GM19025 (cell line): ENCODE measurements around the gene ANKRD34B.
"Not testable (repeated sequence)": the region's sequence is repeated elsewhere in the genome, so short reads cannot be mapped to it uniquely, and the experiment has no call there.

Source experiments
- ATAC-seq: cut with Tn5 transposase; IDR thresholded peaks from one replicate; pipeline ENCODE4 v1.9.1; 2021; ENCODE audit warnings: mild to moderate bottlenecking, low read depth, moderate library complexity; ENCODE audit not compliant: unreplicated experiment

The ANKRD34B gene

GRCh38 chr5:80569961-80570786, at the start of gene ANKRD34B:
TSS of gene ANKRD34B (minus strand) at chr5:80570280. CDS start at chr5:80560019, 10,261 bp downstream.
- ATAC-seq = no peak

DNA sequence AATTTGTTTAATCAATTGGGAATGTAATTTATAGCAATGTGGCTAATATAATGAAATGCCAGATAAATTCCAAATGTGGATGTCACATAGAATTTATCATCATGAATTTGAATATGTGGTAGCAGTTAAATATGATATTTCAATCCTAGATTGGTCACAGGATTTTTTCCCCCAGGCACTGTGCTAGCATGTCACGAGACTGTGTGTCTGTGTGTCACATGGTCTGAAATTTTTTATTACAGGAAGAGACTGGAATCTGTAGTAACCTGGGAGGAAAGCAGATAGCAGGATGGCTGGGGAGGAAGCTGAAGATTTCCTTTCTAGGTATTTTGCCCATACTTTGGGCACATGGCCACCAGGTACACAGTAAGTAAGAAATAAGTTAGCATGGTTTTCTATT, 49.0 kb upstream of the ANKRD34B start:
- ATAC-seq = no peak

- no peak for ATAC-seq
Measured at GRCh38 chr5:80618438-80618837, 48.4 kb upstream of the ANKRD34B start.

DNA sequence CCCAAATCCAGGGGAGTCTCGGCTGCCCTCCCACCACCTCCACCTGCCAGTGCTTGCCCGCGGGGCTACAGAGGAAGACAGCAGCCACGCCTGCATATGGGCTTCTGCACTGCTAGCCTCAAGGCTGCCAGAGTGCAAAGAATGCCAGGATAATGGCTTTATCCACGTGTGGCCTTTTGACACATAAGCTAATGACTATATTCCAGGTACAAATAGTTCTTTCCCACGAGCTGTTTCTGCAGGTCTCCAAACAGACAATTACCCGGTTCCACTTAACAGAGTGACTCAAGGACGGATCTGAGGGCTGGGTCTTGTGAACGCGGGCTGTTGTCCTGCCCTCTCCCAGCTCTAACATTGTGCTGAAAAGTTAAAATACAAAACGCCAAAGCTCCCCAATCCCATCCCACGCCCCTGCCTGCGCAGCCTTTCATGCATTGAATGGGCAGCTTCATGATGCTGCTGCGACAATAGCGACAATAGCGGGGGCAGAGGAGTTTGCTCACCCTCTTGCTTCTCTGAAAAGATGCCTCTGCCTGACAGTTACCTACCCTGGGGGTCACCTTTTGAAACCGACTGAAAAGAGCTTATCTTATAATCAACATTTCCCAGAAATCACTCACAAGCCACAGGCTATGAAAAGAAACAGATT, 45.3 kb upstream of the ANKRD34B start:
- ATAC-seq = no peak

DNA sequence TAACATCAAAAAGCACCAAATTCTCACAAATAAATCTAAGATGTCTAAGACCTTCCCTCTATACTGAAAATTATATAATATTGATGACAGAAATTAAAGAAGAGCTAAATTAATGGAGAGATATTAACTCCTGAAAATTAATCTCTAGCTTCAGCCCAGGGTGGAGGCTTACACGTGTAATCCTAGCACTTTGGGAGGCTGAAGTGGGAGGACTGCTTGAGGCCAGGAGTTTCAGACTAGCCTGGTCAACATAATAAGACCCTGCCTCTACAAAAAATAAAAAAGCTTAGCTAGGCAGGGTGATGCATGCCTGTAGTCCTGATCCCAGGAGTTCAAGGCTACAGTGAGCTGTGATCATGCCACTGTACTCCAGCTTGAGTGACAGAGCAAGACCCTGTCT, 39.6 kb upstream of the ANKRD34B start:
- ATAC-seq = no peak

DNA sequence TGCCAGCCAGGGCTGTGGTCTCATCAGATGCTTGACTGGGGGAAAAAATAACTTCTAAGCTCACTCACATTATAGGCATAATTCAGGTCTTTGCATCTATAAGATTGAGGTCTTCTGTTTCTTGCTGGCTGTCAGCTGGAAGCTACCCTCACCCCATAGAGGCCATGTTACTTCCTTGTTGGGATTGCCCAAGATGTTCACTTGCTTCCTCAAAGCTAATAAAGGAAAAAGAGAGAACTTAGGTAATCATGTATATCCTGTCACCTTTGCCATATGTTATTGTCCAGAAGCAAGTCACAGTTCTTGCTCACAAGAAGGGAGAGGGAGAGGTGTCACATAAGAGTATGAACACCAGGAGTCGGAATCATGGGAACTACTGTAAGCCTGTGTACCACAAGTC, 38.7 kb upstream of the ANKRD34B start:
- no peak for ATAC-seq

- peak; percentile 89 for ATAC-seq
Measured at GRCh38 chr5:80607832-80608231, 37.8 kb upstream of the ANKRD34B start.

GRCh38 chr5:80607343-80607742, 37.3 kb upstream of the ANKRD34B start:
- ATAC-seq = no peak

DNA sequence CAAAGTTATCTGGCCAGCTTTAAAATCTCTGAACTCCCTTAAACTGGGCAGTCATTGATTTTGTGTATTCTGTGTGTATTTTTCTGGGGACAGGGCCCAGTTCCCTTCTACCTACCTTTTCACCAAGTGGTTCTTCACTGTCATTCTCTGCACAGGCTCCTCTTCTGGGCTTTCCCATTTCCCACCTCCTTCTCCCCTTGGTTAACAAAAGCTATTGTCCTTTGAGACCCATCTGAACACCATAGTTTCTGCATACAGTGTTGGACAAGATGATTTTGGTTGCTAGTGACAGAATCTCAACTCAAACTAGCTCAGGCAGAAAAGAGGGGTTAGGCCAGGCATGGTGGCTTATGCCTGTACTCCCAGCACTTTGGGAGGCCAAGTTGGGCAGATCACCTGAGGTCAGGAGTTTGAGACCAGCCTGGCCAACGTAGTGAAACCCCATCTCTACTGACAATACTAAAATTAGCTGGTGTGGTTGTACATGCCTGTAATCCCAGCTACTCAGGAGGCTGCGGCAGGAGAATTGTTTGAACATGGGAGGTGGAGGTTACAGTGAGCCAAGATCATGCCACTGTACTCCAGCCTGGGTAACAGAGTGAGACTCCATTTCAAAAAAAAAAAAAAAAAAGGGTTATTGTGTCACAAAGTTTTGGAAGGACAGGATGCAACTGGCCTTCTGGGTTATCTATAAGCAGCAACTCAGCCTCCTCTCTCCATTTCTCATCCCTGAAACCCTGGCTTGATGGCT, 31.0 kb upstream of the ANKRD34B start:
- no peak for ATAC-seq

DNA sequence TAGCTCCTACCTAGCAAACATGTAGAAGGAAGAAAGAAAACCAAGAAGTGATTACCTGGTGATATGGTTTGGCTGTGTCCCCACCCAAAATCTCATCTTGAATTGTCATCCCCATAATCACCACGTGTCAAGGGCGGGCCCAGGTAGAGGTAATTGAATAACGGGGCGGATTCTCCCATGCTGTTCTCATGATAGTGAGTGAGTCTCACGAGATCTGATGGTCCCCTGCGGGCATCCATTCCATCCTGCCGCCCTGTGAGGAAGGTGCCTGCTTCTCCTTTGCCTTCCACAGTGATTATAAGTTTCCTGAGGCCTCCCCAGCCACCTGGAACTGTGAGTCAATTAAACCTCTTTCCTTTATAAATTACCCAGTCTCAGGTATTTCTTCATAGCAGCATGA, 27.4 kb upstream of the ANKRD34B start:
- ATAC-seq = no peak

DNA sequence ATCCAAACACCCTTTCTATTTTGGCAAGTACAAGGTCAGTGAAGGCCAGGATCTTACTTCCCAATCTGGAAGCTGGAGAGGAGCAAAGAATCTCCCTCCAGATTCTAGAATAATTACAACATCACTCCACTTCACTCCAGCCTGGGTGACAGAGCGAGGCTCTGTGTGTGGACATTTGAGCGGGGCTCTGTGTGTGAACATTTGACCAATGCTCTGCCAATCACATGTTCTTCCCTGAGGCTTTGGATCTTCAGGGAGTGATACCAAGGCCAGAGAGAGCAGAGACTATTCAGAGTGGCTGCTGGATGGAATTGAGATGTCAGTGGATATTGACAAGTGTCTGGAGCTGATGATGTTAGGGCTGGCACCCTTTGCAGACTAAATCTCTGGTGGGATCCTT, 24.7 kb upstream of the ANKRD34B start:
- ATAC-seq = no peak

DNA sequence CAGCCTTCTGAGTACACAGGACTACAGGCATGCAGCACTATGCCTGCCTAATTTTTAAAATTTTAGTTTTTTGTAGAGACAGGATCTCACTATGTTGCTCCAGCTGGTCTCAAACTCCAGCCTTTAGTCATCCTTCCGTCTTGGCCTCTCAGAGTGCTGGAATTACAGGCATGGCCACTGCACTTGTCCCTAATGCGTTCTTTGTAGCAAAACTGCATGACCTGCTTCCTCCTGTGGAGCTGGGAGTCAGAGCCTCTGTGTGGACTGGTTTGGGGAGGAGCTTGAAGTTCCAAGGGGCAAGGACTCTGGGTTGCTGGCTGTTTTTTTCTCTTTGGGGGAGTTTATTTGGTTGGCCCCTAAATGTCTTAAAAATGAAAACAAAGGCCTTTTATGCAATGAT, 22.7 kb upstream of the ANKRD34B start:
- ATAC-seq = no peak

GRCh38 chr5:80592105-80592504, 22.0 kb upstream of the ANKRD34B start:
- no peak for ATAC-seq

- ATAC-seq = no peak
Measured at GRCh38 chr5:80591352-80591751, 21.3 kb upstream of the ANKRD34B start.

DNA sequence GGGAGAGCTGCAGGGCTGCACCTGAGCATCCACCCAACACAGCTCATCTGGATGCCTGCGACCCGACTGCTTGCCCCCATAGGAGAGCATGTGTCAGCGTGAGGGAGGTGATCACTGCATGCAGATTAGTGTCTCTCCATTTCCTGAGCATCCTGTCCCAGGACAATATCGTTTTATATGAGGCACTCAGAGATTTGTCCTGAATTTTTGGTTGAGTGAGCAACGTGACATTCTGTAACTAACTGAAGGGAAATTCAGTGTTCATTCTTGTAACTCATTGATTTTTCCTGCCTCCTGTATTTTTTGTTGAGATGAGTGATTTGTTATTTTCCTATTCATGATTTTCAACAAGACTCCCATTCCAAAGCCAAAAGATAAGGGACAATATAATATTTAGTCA, 20.7 kb upstream of the ANKRD34B start:
- no peak for ATAC-seq

DNA sequence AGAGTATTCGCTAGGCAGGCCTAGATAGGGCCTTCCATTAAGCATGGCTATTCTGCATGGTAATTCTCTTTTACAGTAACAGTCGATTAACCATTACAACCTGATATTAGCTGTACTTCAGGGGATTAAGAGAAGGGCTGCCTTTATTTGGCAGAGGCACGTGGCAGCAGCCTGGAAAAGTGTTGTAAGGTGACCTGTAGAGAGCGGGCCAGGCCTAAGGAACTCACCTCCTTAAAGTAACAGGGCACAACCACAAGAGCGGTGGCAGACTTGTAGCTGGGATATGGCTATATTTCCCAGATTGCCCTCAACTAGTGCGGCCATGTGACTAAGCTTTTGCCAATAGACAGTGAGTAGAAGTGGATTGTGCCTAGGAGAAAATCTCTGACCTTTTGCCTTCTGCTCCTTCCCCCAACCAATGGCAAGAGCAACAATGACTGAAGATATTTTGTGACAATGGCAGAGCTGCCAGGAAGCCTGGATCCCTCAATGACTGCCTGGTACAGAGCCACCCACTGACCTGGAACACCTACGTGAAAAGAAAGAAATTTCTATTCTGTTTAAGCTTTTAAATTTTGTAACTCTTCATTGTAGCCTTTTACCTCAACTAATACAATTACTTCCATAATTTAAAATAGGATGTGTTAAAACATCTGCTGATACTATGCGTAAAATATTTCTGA, 18.9 kb upstream of the ANKRD34B start:
- no peak for ATAC-seq

DNA sequence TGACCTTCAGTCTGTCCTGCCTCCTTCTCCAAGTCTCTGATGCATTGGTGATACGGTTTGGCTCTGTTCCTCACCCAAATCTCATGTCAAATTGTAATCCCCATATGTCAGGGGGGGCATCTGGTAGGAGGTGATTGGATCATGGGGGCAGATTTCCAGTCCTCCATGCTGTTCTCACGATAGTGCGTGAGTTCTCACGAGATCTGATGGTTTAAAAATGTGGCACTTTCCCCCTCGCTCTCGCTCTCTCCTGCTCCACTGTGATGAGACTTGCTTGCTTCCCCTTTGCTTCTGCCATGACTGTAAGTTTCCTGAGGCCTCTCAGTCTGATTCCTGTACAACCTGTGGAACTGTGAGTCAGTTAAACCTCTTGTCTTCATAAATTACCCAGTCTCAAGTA, 14.7 kb upstream of the ANKRD34B start:
- no peak for ATAC-seq

GRCh38 chr5:80580291-80580690, 10.2 kb upstream of the ANKRD34B start:
- ATAC-seq = not testable (repeated sequence)

DNA sequence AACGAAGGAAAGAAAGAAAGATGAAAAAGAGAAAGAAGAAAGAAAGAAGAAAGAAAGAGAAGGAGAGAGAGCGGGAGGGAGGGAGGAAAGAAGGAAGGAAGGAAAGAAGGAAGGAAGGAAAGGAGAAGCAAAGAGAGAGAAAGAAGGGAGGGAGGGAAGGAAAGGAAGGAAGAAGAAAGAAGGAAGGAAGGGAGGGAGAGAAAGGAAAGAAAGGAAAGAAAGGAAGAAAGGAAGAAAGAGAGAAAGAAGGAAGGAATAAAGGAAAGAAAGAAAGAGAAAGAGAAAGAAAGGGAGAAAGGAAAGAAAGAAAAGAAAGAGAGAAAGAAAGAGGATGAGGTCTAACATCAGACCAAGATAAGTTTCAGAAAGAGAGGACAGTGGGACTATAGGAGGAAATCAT, 9.0 kb upstream of the ANKRD34B start:
- ATAC-seq = no peak

GRCh38 chr5:80577707-80578106, 7.6 kb upstream of the ANKRD34B start:
- ATAC-seq = no peak

DNA sequence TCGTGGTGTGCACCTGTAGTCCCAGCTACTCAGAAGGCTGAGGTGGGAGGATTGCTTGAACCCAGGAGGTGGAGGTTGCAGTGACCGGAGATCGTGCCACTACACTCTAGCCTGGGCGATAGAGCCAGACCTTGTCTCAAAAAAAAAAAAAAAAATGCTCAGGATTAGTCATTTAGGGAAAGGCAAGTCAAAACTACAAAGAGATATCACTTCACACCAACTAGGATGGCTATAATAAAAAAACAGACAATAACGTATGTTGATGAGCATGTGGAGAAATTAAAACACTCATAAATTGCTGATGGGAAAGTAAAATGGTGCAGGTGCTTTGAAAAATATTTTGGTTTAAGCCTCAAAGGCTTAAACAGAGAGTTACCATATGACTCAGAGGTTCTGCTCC, 6.3 kb upstream of the ANKRD34B start:
- no peak for ATAC-seq
